BJ (cell line): ENCODE data around the gene NUF2. TPM values are rescaled to one million over a fixed set of nuclear protein-coding genes. Genes with fewer than 3 reads are reported as not detected.
"Not testable (repeated sequence)": the region's sequence is repeated elsewhere in the genome, so short reads cannot be mapped to it uniquely, and the experiment has no call there.

Source experiments
- CTCF ChIA-PET: fragments of 350-600 bp; formaldehyde crosslinking; extraction: SDS; loops from one replicate; lab custom pipeline; 2021; ENCODE audit warnings: antibody characterized with exemption, inconsistent platforms; lab: Yijun Ruan, JAX
- POLR2A ChIA-PET: fragments of 300-600 bp; sonication (Branson Sonifier 250); formaldehyde crosslinking; extraction: SDS; loops from one replicate; lab custom pipeline; 2021; ENCODE audit warnings: antibody characterized with exemption; lab: Charles Lee
- DNase-seq: peaks from one replicate; pipeline ENCODE4 v3.0.0-alpha.2; 2011; ENCODE audit warnings: low read depth
- H3K27me3 ChIP-seq: 2 replicates; pipeline ENCODE4 v1.6.0; 2011; ENCODE audit warnings: low read length; ENCODE audit not compliant: control insufficient read depth, insufficient read depth
- H3K36me3 ChIP-seq: 2 replicates; pipeline ENCODE4 v1.5.1; 2011; ENCODE audit warnings: low read length; ENCODE audit not compliant: control insufficient read depth, insufficient read depth
- H3K4me3 ChIP-seq: 2 replicates; pipeline ENCODE4 v1.5.1; 2011; ENCODE audit warnings: low read depth, mild to moderate bottlenecking, control low read depth, low read length
- CTCF ChIP-seq: IDR thresholded peaks from 2 replicates; pipeline ENCODE4 v1.5.1; 2011; ENCODE audit warnings: low read depth, mild to moderate bottlenecking, control low read depth, inconsistent platforms, low read length, moderate library complexity; ENCODE audit not compliant: insufficient read depth
- polyA plus RNA-seq: library from polyadenylated mRNA; depleted of rRNA; stranded (reverse); fragments of >200 nt; gene quantifications from 2 replicates; pipeline ENCODE4 v1.2.3, GENCODE V29; 2011

The NUF2 gene
- polyA plus RNA-seq, 1 experiment, result 5.9 TPM

DNA sequence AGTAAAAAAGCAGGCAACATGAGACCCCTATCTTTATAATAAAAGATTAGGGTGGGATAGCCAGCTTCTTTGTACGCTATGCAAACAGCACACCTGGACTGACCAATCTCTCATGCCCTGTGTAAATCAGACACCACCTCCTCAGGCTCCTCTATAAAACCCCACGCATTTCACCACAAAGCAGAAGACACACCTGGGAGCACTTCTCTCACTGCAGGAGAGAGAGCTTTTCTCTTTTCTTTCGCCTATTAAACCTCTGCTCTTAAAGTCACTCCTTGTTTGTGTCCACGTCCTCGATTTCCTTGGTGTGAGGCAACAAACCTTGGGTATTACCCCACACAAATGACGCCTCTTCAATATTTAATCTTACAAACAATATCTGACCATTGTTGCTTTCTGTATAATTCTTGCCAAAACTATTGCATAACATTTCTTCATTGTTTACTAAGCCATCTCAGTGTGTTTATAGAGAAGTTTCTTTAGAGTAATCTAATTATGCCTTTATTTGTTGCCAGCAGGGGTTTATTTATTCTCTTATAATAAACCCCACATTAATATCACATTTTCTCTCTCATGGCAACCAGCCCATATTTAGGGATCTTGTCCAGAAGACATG is 31.6 kb upstream of the NUF2 start:
- no peak for DNase-seq
- ChIA-PET CTCF (interaction anchor here (0.8 kb wide), 1 partner anchor 115 kb away, joined by 3 read pairs; no protein-coding TSS in a partner anchor), POLR2A (no interaction called here)
- TF ChIP-seq CTCF, result no peak
- Histone ChIP-seq H3K36me3 (no peaks in the 10 kb centered on the region), H3K27me3 (no peaks in the 10 kb centered on the region), H3K4me3 (no peak overlapping the region)

- CTCF ChIA-PET, result interaction anchor here (1.2 kb wide), 1 partner anchor 11 kb away, joined by 3 read pairs; no protein-coding TSS in a partner anchor
- no peaks in the 10 kb centered on the region for H3K27me3 ChIP-seq
- POLR2A ChIA-PET, result no interaction called here
- no peaks in the 10 kb centered on the region for H3K36me3 ChIP-seq
- DNase-seq, result no peak
- no peak overlapping the region for H3K4me3 ChIP-seq
- TF ChIP-seq CTCF, result no peak
Measured at GRCh38 chr1:163291461-163291860, 30.3 kb upstream of the NUF2 start.

DNA sequence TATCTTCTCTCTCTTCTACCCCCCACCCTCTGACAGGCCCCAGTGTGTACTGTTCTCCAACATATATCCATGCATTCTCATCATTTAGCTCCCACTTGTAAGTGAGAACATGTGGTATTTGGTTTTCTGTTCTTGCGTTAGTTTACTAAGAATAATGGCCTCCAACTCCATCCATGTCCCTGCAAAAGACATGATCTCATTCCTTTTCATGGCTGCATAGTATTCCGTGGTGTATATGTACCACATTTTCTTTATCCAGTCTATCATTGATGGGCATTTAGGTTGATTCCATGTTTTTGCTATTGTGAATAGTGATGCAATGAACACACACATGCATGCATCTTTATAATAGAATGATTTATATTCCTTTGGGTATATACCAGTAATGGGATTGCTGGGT is 29.6 kb upstream of the NUF2 start:
- POLR2A ChIA-PET, H3K36me3 ChIP-seq, H3K27me3 ChIP-seq, DNase-seq, H3K4me3 ChIP-seq: not testable (repeated sequence)
- CTCF ChIA-PET, result interaction anchor here (1.2 kb wide), 1 partner anchor 10 kb away, joined by 3 read pairs; no protein-coding TSS in a partner anchor

GRCh38 chr1:163293497-163293896 is 28.3 kb upstream of the NUF2 start:
- H3K4me3 ChIP-seq, POLR2A ChIA-PET, H3K36me3 ChIP-seq, H3K27me3 ChIP-seq, DNase-seq, CTCF ChIA-PET: not testable (repeated sequence)

GRCh38 chr1:163295949-163296348 is 25.8 kb upstream of the NUF2 start:
- TF ChIP-seq CTCF, result no peak
- Histone ChIP-seq H3K36me3 (no peaks in the 10 kb centered on the region), H3K27me3 (no peaks in the 10 kb centered on the region), H3K4me3 (no peak overlapping the region)
- POLR2A ChIA-PET, result no interaction called here
- CTCF ChIA-PET, result no interaction called here
- no peak for DNase-seq

GRCh38 chr1:163296504-163297263 is 25.1 kb upstream of the NUF2 start:
- CTCF ChIA-PET, result no interaction called here
- POLR2A ChIA-PET, result no interaction called here

More at GRCh38 chr1:163296504-163297263, 25.1 kb upstream of the NUF2 start:
- Histone ChIP-seq H3K4me3 (no peak overlapping the region), H3K36me3 (no peaks in the 10 kb centered on the region), H3K27me3 (no peaks in the 10 kb centered on the region)
- DNase-seq, result no peak
- no peak for TF ChIP-seq CTCF
